HG02840 (cell line): ENCODE measurements around the gene DAB2.

Experiments used
- ATAC-seq: cut with Tn5 transposase; IDR thresholded peaks from one replicate; pipeline ENCODE4 v1.9.1; 2021; ENCODE audit warnings: mild to moderate bottlenecking, moderate library complexity, moderate number of reproducible peaks; ENCODE audit not compliant: unreplicated experiment, low FRiP score

Gene DAB2

GRCh38 chr5:39424736-39425637 is at the start of gene DAB2:
DAB2 (minus strand) TSS chr5:39424980; CDS start chr5:39394320, 30,660 bp downstream.
- ATAC-seq, result no peak

- ATAC-seq, result no peak
These were observed 48.5 kb upstream of the DAB2 start for GRCh38 chr5:39473156-39473775.

- ATAC-seq, result no peak
These were observed 47.2 kb upstream of the DAB2 start for GRCh38 chr5:39471836-39472508.

GRCh38 chr5:39470811-39471210 is 46.0 kb upstream of the DAB2 start:
- no peak for ATAC-seq

- no peak for ATAC-seq
These were observed 45.1 kb upstream of the DAB2 start for GRCh38 chr5:39469777-39470415.

- no peak for ATAC-seq
These were observed 44.4 kb upstream of the DAB2 start for GRCh38 chr5:39469176-39469575.

GRCh38 chr5:39466846-39467245 is 42.1 kb upstream of the DAB2 start:
- ATAC-seq, result no peak

- no peak for ATAC-seq
These were observed 41.1 kb upstream of the DAB2 start for GRCh38 chr5:39465843-39466242.

GRCh38 chr5:39465097-39465496 is 40.3 kb upstream of the DAB2 start:
- ATAC-seq, result no peak

- ATAC-seq, result no peak
These were observed 39.3 kb upstream of the DAB2 start for GRCh38 chr5:39464088-39464487.

- ATAC-seq, result no peak
These were observed 37.4 kb upstream of the DAB2 start for GRCh38 chr5:39462211-39462610.

- ATAC-seq, result peak; percentile 69
These were observed 36.4 kb upstream of the DAB2 start for GRCh38 chr5:39461007-39461682.

GRCh38 chr5:39459907-39460306 is 35.1 kb upstream of the DAB2 start:
- ATAC-seq, result no peak

- ATAC-seq, result no peak
These were observed 34.3 kb upstream of the DAB2 start for GRCh38 chr5:39459071-39459470.

GRCh38 chr5:39455645-39456044 is 30.9 kb upstream of the DAB2 start:
- no peak for ATAC-seq

GRCh38 chr5:39453606-39454005 is 28.8 kb upstream of the DAB2 start:
- no peak for ATAC-seq

GRCh38 chr5:39452846-39453245 is 28.1 kb upstream of the DAB2 start:
- ATAC-seq, result no peak

- no peak for ATAC-seq
These were observed 26.6 kb upstream of the DAB2 start for GRCh38 chr5:39451276-39451941.

GRCh38 chr5:39450487-39450886 is 25.7 kb upstream of the DAB2 start:
- ATAC-seq, result no peak

- no peak for ATAC-seq
These were observed 24.8 kb upstream of the DAB2 start for GRCh38 chr5:39449591-39449990.
